ENCODE data around the gene AP1M1.
"Not testable (repeated sequence)": the region's sequence is repeated elsewhere in the genome, so short reads cannot be mapped to it uniquely, and the experiment has no call there.

The AP1M1 gene

DNA sequence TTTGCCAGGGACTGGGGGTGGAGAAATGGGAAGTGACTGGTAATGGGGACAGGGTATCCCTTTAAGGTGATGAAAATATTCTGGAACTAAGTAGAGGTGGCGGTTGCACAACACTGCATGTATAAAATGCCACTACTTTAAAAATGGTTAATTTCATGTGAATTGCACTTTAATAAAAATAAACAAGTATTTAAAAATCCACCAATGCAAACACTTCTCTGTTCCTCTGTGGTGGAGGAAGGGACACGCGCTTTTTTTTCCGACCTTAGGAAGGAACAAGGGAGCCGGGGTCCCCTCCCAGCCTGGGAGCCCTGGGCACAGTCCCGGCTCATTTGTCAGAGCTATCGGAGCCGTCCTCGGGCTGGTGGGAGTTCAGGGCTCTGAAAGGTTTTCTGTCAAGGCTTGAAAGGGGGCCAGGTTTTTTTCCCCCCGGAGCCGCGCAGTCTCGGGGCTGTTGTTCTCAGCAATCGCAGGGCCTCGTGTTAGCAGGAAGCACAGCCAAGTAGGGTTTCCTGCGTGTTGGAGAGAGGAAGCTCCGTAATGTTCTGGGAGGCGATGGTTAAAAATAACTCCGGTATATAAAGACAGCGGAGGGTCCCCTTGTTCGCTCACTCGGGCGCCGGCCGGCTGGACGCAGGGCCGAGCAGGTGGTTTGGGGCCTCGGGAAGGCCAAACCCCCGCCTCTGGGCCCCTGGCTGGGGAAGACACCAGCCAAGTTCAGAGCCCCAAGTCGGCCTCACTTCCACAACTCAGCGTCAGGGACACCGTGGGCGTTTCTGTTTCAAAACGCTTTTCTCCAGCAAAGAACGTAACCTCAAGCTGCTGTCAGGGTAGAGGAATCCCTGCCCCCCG is 85.7 kb downstream of the AP1M1 start:
- TF ChIP-seq, protein P1, sequence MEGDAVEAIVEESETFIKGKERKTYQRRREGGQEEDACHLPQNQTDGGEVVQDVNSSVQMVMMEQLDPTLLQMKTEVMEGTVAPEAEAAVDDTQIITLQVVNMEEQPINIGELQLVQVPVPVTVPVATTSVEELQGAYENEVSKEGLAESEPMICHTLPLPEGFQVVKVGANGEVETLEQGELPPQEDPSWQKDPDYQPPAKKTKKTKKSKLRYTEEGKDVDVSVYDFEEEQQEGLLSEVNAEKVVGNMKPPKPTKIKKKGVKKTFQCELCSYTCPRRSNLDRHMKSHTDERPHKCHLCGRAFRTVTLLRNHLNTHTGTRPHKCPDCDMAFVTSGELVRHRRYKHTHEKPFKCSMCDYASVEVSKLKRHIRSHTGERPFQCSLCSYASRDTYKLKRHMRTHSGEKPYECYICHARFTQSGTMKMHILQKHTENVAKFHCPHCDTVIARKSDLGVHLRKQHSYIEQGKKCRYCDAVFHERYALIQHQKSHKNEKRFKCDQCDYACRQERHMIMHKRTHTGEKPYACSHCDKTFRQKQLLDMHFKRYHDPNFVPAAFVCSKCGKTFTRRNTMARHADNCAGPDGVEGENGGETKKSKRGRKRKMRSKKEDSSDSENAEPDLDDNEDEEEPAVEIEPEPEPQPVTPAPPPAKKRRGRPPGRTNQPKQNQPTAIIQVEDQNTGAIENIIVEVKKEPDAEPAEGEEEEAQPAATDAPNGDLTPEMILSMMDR (conservative IDR thresholded peaks at IDR 0.05; ENCODE audit: low read depth, low read length) = no peak
- Histone ChIP-seq H3K79me2 (ENCODE audit: insufficient read depth, low read depth) (no peaks in the 10 kb centered on the region), H3K27me3 (ENCODE audit: insufficient read depth, low read depth) (peaks cover 18% of the 10 kb centered on the region), H3K4me3 (IDR thresholded peaks at IDR 0.05; ENCODE audit: insufficient read depth, low read depth, low read length) (no peak overlapping the region), H3K9ac (no peak overlapping the region), H2AFZ (ENCODE audit: low read depth) (no peak overlapping the region), H3K4me2 (no peak overlapping the region), H3K36me3 (ENCODE audit: insufficient read depth) (no peaks in the 10 kb centered on the region), H3K27ac (no peak overlapping the region), H4K20me1 (ENCODE audit: insufficient read depth) (no peaks in the 10 kb centered on the region), H3K4me1 (ENCODE audit: low read depth, poor library complexity, severe bottlenecking) (no peaks in the 10 kb centered on the region)

DNA sequence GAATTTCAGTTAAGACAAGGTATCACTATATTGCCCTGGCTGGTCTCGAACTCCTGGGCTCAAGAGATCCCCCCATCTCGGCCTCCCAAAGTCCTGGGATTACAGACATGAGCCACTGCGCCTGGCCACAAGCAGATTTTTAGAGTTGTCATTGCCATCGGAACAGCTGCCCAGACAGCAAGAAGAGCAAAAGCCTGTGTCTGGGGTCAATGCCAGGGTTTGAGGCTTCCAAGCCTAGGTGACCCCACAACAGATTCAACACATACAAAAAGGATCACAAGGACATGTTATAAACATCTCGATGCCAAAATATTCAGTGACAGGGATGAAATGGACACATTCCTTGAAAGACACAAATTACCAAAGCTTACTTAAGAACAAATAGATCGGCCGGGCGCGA is 86.8 kb downstream of the AP1M1 start:
- peaks cover 18% of the 10 kb centered on the region for H3K27me3 ChIP-seq (ENCODE audit: insufficient read depth, low read depth)
- no peak overlapping the region for H3K4me3 ChIP-seq (IDR thresholded peaks at IDR 0.05; ENCODE audit: insufficient read depth, low read depth, low read length)
- no peaks in the 10 kb centered on the region for H3K79me2 ChIP-seq (ENCODE audit: insufficient read depth, low read depth)
- H3K4me1 ChIP-seq (ENCODE audit: low read depth, poor library complexity, severe bottlenecking) = no peaks in the 10 kb centered on the region
- H3K9ac ChIP-seq = no peak overlapping the region
- no peaks in the 10 kb centered on the region for H3K36me3 ChIP-seq (ENCODE audit: insufficient read depth)
- no peak overlapping the region for H3K27ac ChIP-seq
- H2AFZ ChIP-seq (ENCODE audit: low read depth) = no peak overlapping the region
- H4K20me1 ChIP-seq (ENCODE audit: insufficient read depth) = no peaks in the 10 kb centered on the region
- TF ChIP-seq, protein P1 (conservative IDR thresholded peaks at IDR 0.05; ENCODE audit: low read depth, low read length) = no peak
- H3K4me2 ChIP-seq = no peak overlapping the region

DNA sequence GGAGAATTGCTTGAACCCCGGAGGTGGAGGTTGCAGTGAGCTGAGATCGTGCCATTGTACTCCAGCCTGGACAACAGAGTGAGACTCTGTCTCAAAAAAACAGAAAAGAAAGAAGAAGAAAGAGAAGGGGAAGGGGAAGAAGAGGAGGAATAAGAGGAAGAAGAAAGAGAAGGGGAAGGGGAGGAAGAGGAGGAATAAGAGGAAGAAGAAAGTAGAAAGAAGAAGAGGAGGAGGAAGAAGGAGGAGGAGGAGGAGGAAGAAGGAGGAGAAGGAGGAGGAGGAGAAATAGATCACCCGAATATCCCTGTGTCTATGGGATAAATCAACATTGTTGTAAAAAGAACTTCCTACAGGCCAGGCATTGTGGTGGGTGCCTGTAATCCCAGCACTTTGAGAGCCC is 87.4 kb downstream of the AP1M1 start:
- H3K79me2 ChIP-seq (ENCODE audit: insufficient read depth, low read depth); H3K4me3 ChIP-seq (IDR thresholded peaks at IDR 0.05; ENCODE audit: insufficient read depth, low read depth, low read length); H3K36me3 ChIP-seq (ENCODE audit: insufficient read depth); H3K4me2 ChIP-seq; H3K9ac ChIP-seq; H2AFZ ChIP-seq (ENCODE audit: low read depth); H3K4me1 ChIP-seq (ENCODE audit: low read depth, poor library complexity, severe bottlenecking); H3K27ac ChIP-seq; H4K20me1 ChIP-seq (ENCODE audit: insufficient read depth): not testable (repeated sequence)
- H3K27me3 ChIP-seq (ENCODE audit: insufficient read depth, low read depth) = peaks cover 18% of the 10 kb centered on the region

DNA sequence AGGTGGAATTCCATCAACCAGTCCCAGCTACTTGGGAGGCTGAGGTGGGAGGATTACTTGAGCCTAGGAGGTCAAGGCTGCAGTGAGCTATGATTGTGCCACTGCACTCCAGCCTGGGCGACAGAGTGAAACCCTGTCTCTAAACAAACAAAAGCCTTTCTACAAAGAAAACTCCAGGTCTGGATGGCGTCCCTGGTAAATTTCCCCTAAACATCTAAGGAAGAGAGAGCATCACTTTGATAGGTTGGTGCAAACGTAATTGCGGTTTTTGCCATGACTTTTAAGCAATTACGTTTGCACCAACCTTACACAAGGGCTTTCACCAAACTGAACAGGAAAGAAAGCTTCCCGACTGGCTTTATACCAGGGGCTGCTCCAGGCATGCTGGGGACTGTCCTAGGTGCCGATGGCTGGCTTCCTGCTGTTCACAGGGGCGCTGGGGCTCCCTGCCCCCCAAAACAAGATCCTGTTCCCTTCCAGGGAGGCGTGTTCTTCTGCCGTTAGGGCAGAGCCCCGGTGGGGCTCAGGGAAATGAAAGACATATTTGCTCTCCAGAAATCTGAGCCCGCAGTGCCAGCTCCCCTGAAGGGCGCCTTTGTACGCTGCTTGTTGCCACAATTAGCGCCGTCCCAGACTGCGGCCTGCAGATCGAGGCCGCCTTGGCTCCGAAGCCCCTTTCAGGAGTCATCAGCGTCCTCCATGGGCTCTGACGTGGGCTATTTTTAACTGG is 88.2 kb downstream of the AP1M1 start:
- Histone ChIP-seq H4K20me1 (ENCODE audit: insufficient read depth) (no peaks in the 10 kb centered on the region), H2AFZ (ENCODE audit: low read depth) (no peak overlapping the region), H3K4me3 (IDR thresholded peaks at IDR 0.05; ENCODE audit: insufficient read depth, low read depth, low read length) (no peak overlapping the region), H3K9ac (no peak overlapping the region), H3K4me2 (no peak overlapping the region), H3K4me1 (ENCODE audit: low read depth, poor library complexity, severe bottlenecking) (no peaks in the 10 kb centered on the region), H3K27me3 (ENCODE audit: insufficient read depth, low read depth) (peaks cover 18% of the 10 kb centered on the region), H3K79me2 (ENCODE audit: insufficient read depth, low read depth) (no peaks in the 10 kb centered on the region), H3K27ac (no peak overlapping the region), H3K36me3 (ENCODE audit: insufficient read depth) (no peaks in the 10 kb centered on the region)
- TF ChIP-seq, protein P1 (conservative IDR thresholded peaks at IDR 0.05; ENCODE audit: low read depth, low read length) = no peak

DNA sequence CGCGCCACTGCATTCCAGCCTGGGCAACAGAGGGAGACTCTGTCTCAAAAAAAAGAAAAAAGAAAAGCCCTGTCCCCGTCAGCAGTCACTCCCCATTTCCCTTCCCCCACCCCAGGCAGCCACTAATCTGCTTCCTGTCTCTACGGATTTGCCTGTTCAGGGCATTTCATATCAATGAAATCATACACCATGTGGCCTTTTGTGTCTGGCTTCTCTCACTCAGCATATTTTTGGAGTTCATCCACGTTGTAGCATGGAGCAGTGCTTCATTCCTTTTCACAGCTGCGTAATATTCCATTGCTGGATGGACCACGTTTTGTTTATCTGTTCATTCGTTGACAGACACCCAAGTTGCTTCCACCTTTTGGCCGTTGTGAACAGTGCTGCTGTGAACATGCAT is 90.8 kb downstream of the AP1M1 start:
- no peak overlapping the region for H3K4me2 ChIP-seq
- TF ChIP-seq, protein P1 (conservative IDR thresholded peaks at IDR 0.05; ENCODE audit: low read depth, low read length) = no peak
- peaks cover 25% of the 10 kb centered on the region for H3K27me3 ChIP-seq (ENCODE audit: insufficient read depth, low read depth)
- H2AFZ ChIP-seq (ENCODE audit: low read depth) = no peak overlapping the region
- H3K4me3 ChIP-seq (IDR thresholded peaks at IDR 0.05; ENCODE audit: insufficient read depth, low read depth, low read length) = no peak overlapping the region
- no peaks in the 10 kb centered on the region for H3K36me3 ChIP-seq (ENCODE audit: insufficient read depth)
- H4K20me1 ChIP-seq (ENCODE audit: insufficient read depth) = no peaks in the 10 kb centered on the region
- no peak overlapping the region for H3K27ac ChIP-seq
- H3K79me2 ChIP-seq (ENCODE audit: insufficient read depth, low read depth) = no peaks in the 10 kb centered on the region
- peaks cover 7% of the 10 kb centered on the region for H3K4me1 ChIP-seq (ENCODE audit: low read depth, poor library complexity, severe bottlenecking)
- H3K9ac ChIP-seq = no peak overlapping the region

Measured in KMS-11 (cell line).